ENCODE measurements around the gene CYP39A1.

DNA sequence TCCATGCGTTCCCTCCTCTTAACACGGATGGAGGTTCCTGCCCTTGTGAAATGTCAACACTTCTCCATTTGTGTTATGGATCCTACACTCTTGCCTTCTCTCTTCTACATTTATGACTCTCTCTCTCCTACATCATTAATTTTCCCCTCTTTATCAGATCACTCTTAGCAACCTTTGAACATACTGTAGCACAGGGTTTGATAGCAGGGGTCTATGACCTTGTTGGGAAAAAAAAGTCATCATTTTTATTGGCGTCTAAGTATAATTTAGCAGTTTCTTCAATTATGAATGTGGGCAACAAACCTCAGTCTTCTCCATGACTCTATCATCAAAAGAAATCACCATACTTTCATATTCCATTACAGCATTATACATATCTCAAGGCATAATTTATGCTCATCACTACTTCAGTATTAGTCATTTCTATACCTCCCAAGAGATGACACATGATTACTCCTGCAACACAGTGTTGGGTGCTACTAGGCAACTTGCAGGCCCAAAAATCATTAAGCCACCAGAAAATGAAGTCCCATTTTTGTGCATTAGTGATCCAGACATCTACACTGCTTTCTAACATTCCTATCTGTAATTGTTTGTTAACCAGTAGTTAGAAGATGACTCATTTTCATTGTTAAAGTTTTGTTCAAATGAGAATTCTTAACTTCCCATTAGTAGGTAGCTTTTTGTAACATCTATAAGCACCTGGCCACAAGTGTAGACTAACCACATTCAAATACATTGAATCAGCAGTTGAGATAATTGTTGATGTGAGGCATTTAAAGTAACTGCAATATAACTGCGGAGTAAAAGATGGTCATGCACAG is 9.5 kb downstream of the CYP39A1 start:
- TF ChIP-seq CTCF (IDR thresholded peaks at IDR 0.05) (no peak), POLR2A (IDR thresholded peaks at IDR 0.05) (no peak)
